HL-60/S4 treated with phorbol 12-myristate 13-acetate at 8.2 ng/mL for 4 days and 3 days (cell line): ENCODE results near the gene NAB2.

Experiments used
- in situ Hi-C: fragments of 300-500 bp; cut with MboI; formaldehyde crosslinking; loops from 2 replicates; pipeline ENCODE4 v1.15.0; 2022; ENCODE audit warnings: low sequenced_read_pairs

Gene NAB2

DNA sequence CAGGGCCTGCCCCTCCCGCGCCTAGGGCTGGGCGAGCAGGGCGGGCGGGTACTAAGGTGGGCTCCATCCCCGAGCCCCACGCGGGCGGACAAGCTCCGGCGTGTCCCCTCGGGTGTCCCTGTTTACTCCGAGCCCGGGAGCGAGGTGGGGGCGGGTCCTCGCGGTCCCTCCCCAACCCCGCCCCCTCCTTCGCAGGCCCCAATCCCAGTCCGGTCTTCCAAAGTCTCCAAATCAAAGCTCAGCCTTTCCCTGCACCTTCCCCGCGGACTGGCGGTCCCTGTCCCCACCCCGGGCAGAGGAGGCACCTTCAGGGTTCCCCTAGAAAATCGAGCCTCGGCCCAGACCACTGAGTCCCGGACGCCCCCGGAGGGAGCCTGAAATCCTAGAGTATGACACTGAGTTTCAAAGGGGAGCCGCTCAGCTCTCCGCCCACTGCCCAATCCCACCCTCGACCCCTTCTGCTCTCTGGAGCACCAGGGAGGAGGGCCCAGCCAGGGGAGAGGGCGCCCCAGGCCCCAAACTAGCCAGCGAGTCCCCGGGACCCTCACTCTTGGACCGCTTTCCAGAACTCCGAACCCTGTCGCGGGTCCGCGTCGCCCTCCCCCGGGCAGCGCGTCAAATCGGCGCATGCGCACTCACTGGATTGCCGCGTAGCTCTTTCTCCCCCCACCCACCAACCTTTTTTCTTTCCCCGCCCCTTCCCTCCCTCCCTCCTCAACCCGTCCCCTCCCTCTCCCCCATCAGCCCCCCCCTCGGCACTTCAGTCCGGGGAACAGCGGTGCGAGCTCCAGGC, 39.0 kb downstream of the NAB2 start, which contains the start of gene LRP1:
Gene LRP1 (plus strand): TSS at position 758 of the 793 bp plus-strand sequence. CDS start 482 bp downstream, outside the sequence.
- in situ Hi-C loops: no loop called here

GRCh38 chr12:57128519-57129247, 39.8 kb downstream of the NAB2 start:
- in situ Hi-C loops: no loop called here

DNA sequence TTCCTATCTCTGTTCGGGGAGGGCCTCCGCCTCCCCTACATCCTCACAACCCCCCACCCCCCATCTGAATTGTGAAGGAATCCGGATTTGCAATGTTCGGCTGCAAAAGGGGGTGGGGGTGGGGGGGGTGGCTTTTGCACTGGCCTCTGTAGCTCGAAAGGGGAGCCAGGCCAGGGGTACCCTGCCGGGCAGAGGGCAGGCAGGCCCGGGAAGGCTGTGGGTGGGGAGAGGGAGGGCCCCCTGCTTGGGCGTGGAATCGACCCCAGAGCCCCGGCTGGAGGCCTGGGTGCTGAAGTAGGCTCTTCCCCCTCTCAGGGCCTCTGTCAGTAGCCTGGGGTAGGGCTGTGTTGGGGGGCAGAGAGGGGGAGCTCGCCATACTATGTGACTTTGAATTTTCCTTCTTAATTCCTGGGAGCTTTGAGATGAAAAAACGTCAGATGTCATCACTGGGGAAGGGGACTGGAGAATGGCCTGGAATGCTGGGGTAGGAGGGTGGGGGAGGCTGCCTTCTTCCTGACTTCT, 40.5 kb downstream of the NAB2 start:
- in situ Hi-C loops: no loop called here

GRCh38 chr12:57129889-57130288, 41.0 kb downstream of the NAB2 start:
- in situ Hi-C loops: no loop called here

DNA sequence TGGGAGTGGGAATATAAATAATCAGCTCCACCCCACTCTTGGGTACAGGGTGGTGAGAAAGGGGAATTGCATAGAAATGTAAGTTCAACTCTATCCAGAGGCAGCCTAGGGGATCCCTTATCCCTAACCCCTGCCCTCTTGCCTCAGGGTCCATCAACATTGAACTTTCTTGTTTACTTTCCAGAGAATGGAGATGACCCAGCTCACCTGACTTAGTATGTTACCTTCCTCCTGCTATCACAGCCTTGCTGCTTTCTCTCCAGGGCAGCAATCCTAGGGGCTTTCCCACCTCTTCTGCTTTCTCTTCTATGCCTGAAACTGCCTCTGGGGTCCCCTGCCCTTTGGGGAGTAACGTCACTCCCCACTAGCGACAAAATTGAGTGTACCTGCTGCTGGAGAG, 42.0 kb downstream of the NAB2 start:
- in situ Hi-C loops: no loop called here

GRCh38 chr12:57131896-57132744, 43.2 kb downstream of the NAB2 start:
- in situ Hi-C loops: no loop called here

- in situ Hi-C loops: no loop called here
These were observed 44.2 kb downstream of the NAB2 start for GRCh38 chr12:57133013-57133569.

DNA sequence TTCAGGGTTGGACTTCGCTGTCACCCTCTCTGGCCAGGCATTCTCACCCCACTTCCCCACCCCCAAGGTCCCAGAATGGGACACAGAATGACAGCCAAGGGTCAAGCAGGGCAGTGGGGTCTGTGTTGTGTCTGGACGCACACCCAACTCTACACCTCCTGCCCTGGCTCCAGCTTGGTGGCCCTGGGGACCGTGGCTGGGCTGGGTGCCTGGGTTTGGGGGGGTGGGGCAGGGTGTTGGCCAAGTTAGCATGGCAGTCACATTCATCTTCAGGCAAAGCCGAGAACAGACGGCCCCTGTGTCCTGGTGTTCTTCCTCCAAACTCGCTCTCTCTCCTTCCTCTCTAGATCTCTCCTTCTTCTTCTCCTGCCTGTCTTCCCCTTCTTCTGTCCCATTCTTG, 45.0 kb downstream of the NAB2 start:
- in situ Hi-C loops: no loop called here

DNA sequence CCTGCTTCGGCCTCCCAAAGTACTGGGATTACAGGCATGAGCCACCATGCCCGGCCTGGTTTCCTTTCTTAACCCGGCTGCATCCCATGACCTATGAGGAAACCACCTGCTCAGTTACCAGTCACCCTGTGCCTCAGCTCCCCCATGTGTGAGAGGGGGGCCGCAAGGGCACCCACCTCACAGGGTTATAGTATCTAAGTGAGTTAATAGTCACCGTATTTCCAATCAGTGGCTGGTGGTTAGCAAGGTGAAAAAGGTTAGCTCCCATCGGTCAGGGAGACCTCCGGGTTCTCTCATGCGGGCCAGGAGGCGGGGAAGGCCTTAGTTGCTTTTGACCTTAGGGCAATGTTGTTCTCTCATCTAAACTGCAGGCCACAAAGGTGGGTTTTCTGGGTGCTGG, 46.0 kb downstream of the NAB2 start:
- in situ Hi-C loops: no loop called here

DNA sequence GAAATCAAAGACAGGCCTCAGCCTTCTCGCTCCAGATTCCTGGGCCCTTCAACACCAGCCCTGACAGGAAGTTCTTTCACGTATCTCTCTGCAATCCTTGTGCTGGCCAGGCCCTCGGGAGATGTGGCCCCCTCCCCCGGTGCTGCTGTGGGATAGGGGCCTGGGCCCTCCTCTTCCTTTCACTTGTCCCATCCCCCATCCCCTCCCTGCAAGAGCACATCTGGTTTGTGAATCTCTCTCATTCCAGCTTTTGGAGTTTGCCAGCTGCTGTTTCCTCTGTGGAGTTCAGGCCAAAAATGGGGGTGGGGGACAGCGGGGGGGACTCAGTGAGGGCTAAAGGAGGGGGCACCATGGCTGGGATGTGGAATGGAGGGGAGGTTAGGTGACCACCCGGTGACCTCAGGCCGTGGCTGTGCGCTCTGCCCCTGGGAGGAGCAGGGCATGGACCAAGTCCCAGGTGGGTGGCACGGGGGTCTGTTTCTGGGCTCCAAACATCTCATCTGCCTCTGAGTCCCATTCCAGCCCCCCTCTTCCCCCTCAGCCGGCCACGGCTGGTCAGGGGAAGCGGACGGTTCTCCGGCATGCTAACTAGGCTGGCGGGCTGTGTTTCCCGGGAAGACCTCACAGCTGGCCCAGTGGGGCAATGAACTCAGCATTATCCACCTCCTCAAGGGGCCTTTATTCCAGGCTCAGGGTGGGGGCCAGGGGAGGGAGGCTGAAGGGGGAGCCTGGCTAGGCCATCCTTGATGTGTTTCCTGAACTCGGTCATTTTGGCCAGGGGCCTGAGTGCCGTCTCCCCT, 46.8 kb downstream of the NAB2 start:
- in situ Hi-C loops: no loop called here

DNA sequence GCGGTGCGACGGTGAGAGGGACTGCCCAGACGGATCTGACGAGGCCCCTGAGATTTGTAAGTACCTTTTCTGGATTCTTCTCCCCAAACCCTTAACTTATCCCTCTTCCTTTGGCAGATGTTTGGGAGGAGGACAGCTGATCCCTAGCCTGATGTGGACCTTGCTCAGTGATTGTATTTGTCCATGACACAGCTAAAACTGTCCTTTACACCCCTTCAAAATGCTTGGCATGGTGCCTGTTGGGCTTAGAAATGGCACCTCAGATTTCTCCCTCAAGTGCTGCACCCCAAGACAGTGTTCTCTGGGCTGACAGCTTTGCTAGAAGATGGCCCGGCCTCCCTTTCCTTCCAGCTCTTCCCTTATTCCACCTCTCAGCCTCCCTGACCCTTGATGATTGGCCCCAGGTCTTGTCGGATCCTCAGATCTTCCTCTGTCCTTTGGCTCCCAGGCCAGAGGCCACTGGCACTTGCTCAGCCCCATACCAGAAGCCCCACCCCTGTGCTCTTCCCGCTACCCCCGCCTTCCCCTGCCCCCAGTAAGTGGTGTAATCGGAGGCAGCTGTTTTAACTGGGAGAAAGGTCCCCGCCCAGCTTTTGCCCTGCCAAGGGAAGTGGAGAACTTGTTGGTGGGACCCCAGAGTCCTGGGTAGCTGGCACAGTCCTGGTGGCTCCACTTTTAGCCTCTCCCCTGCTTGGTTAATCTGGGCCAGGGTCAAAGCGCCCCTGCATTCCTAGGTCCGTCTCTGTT, 49.8 kb downstream of the NAB2 start:
- in situ Hi-C loops: no loop called here

DNA sequence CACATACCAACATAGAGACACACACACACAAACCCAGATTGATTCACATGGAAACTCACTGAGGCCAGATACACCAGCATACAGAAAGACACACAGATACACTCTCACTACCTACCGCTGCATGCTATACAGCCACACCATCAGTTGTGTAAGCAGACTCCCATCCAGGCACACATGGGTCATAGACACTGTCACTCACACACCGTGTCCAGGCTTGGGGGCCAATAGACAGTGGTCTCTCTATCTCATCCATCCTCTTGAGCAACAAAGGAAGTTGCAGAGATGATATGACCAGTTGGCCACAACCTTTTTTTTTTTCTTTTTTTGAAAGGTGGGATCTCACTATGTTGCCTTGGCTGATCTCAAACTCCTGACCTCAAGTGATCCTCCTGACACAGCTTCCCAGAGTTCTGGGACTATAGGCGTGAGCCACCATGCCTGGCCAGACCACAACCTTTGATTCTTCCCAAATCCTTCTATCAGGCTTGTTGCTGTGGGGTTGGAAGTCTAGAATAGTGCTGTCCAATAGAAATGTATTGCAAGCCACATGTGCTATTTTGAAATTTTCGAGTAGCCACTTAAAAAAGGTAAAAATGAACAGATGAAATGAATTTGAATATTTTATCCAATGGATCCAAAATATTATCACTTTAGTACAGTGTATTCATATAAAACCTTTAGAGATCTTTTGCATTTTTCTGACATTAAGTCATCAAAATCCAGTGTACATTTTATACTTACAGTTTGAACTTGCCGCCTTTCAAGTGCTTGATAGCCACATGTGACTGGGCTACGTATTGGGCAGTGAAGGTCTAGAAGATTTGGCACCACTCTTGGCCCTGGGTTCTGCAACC, 51.1 kb downstream of the NAB2 start:
- in situ Hi-C loops: no loop called here

DNA sequence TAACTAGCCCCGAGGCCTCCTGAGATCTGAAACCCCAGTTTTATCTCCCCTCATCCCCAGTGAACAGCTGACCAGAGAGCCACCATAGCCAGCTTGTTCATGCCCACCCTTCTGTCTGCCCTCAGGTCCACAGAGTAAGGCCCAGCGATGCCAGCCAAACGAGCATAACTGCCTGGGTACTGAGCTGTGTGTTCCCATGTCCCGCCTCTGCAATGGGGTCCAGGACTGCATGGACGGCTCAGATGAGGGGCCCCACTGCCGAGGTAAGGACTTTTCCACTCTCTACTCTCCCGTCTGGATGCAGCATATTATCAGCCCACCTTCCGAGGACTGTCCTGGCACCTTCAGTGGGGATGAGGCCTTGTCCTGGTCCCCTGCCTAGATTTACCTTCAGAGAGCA, 52.3 kb downstream of the NAB2 start:
- in situ Hi-C loops: no loop called here

DNA sequence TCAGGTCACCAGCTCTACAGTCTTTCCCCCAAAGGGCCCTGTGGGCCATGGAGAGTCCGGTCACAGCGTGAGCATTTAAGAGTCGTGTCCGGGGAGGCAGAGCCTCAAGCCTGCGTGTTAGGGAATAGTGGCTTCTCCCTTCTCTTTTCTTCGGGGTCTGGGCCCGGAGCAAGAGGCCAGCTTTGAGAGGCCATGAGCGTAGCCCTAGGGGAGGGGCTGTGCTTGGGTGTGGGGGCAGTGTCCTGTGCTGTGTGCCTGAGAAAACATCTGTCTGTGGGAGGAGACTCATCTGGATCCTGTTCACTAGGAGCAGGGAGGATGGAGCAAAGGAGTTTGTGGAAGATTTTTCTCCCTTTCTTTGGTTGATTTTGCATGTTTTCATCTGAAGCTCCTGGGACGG, 53.2 kb downstream of the NAB2 start:
- in situ Hi-C loops: no loop called here

- in situ Hi-C loops: no loop called here
These were observed 53.8 kb downstream of the NAB2 start for GRCh38 chr12:57142727-57143126.

DNA sequence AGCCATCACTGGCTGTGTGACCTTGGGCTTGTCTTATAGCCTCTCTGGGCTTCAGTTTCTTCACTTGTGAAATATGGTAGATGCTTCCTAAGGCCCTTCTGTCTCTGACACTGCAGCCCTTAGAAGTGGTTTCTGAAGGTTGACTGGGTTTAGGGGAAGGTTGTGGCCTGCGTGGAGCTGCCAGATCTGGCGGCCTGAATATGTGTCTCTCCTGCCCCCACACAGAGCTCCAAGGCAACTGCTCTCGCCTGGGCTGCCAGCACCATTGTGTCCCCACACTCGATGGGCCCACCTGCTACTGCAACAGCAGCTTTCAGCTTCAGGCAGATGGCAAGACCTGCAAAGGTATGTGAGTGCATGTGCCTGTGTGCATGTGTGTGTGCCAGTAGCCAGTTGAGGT, 54.5 kb downstream of the NAB2 start:
- in situ Hi-C loops: no loop called here
